GM21360 (cell line): ENCODE measurements around the gene FBXO44.

Experiments
- ATAC-seq: cut with Tn5 transposase; IDR thresholded peaks from one replicate; pipeline ENCODE4 v1.9.1; 2021; ENCODE audit warnings: mild to moderate bottlenecking, moderate library complexity; ENCODE audit not compliant: unreplicated experiment

Gene FBXO44

DNA sequence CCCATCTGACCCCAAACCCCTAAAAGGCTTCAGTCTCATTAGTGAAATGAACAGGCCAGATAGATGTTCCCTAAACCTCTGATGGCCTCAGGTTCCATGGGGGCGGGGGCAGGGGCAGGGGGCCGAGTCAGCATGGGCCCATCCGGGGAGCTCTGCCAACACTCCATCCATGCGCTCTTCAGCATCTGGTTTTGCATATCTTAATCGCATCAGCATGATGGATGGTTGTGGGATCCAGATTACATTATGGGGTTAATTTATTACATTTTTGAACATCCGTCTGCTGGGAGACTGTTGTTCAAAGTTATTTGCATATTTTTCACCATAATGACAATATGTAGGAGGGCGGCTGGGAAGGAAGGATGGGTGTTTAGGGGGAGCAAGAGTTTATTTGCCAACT, 29.4 kb downstream of the FBXO44 start:
- no peak for ATAC-seq

DNA sequence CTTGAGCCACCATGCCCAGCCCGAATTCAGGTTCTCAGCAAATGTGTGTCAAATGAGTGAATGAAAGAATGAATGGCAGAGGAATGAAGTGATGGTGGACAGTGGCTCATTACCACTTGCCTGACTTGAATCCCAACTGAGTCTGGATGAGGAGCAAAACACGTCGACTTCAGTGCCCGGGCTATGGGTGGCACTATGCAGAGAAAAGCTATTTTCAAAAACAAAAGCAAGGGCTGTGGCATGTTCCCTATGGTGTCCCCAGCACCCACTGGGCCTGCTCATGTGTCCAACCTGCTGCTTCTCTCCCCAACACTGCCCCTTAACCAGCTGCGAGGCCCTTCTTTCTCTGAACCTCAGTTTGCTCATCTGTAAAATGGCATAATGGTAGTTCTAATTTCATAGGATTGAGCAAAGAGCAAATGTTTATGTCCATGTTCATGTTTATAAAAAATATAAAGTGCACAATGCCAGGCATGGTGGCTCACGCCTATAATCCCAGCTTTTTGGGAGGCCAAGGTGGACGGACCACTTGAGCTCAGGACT, 30.6 kb downstream of the FBXO44 start:
- ATAC-seq, result no peak

DNA sequence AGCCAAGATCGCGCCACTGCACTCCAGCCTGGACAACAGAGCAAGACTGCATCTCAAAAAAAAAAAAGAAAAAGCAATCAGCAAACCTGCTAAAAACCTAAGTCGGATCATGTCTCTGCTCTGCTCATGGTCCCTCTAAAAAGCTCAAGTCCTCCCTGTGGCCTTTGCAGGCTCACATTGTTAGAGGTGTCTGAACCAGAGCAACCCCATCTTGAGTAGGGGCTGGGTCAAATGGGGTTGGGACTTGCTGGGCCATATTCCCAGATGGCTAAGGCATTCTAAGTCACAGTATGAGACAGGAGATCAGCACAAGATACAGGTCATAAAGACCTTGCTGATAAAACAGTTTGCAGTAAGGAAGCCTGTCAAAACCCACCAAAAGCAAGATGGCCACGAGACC, 33.8 kb downstream of the FBXO44 start:
- ATAC-seq, result no peak

DNA sequence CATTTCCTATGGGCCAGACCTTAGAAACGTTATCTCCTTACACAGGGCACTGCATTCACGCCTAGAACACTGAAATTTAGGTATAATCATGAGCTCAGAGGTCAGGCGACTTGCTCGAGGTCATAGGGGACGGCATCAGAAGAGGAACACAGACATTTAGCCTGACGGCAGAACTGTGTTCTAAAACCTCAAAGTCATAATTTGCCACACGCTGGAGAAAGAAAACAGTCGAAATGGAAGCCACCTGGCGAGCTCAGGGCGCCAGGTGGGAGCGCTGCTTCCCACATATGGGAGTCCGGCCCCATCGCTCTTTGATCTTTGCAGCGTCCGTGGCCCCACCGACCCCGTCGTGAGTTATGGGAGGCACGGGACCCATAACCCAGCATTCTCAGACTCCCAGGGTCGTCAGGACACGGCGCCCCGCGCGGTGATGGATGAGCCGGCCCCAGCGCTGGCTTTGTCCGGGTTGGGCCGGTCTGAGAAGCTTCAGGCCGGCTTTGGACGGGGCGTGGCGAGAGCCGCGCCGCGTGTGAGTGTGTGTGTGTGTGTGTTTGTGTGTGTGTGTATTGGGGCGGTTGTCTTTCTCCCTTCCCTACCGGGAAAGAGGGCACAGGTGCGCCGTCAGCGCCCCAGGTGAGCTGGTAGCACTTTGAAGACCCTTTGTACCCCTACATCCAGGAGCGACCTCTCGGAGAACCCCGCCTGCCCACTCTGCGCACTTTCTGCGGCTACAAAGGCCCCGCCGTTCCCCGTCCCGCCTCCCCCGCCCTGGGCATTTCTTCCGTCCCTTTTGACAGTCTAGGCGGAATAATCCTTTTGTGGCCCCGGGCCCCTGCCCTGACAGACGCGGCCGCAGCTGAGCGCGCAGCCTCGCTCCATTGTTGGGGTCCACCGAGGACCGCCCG, 36.0 kb downstream of the FBXO44 start:
- no peak for ATAC-seq

DNA sequence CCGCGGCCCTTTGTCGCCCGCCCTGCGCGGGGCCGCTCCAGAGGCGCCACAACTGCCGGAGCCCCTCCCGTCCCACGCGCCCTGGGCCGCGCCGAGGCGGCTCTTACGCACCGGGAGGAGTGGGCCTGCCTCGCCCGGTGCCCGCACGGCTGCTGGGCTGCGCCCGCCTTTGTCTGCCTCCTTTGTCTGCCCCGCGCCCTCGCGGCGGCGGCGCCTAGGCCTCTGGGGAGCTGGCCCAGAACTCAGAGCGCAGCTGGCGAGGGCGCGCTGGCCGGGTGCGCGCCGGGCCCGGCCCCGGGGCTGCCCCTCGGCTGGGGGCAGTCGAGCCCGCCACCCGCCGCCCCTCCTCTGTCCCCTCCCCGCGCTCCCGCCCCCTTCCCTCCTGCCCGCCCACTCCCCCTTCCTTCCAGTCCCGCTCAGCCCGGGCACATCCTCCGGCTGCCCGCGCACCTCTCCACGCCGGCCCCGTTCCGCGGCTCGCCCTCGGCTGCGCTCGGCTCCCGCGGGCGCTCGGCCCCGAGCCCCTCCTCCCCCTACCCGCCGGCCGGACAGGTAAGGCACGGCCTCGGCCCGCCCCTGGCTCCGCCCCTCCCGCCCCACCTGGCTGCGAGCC, 36.7 kb downstream of the FBXO44 start, which contains the start of gene DRAXIN:
TSS of gene DRAXIN (plus strand) at position 409 of the 613 bp plus-strand sequence. CDS start 14,549 bp downstream, outside the sequence.
- no peak for ATAC-seq

DNA sequence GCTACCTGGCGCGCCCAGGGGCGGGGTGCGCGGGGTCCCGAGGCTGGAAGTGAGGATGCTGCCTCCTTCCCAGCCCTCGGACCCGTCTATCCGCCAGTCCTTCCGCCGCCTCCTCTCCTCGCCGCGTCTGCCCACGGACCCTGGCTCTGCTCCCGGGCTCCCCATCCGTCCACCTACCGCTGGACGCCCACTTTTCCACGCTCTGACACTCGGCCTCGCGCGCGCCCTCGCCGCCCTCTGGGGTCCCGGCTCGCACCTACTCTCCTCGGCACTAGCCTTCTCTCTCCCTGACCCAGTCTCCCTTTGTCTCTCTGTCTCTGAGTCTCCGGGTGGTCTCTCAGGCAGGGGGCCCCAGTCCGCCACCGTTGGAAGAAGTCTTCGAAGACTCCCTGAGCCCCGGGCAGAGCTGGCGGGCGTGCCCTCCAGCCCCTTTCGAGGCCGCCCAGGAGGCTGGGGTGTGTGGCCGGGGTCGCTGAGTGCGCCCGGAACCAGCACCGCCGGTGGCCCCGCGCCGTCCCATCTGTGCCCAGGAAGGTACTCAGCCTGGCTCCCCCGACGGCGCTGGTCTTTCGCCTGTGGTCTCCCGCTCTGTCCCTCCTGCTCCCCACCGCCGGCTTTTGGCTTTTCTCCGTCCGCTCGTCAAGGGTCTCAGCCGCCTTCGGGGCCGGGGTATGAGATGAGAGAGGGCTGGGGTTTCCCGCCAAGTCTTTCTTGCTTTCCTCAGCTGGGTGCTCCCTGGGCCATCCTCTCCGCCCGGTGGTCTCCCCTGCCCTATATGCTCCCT, 37.4 kb downstream of the FBXO44 start:
- ATAC-seq, result no peak

DNA sequence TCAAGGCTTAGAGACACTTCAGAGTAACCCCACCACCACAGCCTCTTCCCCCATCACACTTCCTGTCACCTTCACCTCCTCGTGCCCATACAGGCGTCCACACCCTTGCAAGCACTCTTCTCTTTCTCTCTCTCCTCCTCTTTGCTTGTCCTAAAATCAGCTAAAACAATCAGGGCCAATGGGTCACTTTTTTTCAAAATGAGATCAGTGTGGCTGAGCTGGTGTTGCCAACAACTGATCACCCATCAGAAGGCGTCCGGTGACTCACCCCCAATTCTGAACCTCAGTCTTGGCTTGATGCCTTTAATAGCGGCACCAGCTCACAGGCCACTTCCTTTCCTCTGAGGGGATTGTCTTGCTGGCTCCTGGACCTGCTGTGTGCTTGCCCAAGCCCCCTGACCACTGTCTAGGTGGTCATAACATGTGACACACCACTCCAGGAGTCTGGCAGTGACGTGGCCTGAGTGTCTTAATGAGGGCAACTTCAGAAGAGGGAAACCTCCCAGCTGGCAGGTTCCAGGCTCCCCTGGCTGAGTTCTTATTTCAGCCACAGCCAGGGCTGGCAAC, 38.4 kb downstream of the FBXO44 start:
- no peak for ATAC-seq

DNA sequence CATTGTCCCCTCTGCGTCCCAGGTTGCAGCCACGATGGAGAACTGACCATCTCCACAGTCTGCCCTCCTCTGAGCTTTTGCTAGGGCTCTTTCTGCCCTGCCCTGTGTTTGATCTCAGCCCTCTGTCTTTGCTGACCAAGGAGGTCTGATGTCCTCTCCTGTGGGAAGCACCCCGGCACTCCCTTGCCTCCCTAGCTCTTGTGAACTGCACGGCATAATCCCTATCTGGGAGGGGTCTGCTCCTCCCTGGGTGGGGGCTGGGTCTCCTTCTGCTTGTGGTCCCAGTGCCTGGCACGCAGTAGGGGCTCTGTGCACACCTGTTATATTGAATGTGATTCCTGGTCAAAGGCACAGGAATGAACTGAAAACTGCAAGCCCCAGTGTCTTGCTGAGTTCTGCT, 39.2 kb downstream of the FBXO44 start:
- no peak for ATAC-seq

DNA sequence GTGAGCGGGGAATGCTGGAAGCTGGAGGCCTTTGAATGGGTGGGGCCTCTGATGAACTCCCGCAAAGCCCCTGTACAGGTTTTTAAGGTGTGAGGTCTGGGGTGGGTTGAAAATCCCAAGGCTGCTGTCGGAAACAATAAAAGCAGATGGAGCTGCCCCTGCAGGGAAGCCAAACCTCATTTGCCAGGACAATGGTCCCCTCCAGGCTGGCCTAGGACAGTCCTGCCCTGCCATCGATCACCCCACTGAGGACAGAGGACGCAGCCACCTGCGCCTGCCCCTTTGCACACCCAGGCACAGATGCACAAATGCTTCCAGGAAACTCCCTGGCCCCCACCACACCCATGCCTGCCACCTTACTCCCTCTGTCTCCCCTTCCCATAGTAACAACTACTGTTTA, 41.2 kb downstream of the FBXO44 start:
- no peak for ATAC-seq

DNA sequence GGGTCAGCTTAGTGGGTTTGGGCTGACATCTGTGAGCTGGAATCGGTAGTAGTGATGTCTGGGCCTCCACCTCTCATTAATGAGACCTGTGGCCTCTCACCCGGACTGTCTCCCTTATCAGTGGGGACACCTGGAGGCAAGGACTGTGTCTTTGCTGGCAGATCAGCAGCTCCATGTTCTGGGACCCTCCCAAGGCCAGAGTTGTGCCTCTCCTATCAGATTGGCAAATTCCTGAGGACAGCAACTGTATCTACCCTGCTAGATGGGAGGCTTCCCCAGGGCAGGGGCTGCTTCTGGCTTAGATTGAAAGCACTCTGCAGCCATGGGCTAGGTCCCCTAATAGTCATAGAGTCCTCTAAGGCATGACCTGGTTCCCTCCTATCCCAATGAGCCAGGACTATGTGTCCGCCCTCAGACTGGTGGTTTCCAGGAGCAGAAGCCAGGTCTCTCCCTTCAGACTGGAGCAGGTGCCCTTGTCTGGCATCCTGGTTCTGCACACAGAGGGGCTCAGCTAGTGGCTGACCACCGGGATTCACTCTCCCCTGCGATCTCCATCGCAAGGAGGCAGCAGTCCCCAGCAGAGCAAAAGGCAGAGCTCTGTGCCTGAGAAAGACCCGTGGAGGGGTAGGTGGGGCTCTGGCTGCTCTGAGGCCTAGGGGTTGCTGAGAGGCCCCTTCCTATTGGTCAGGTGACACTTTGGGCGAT, 42.7 kb downstream of the FBXO44 start:
- no peak for ATAC-seq

DNA sequence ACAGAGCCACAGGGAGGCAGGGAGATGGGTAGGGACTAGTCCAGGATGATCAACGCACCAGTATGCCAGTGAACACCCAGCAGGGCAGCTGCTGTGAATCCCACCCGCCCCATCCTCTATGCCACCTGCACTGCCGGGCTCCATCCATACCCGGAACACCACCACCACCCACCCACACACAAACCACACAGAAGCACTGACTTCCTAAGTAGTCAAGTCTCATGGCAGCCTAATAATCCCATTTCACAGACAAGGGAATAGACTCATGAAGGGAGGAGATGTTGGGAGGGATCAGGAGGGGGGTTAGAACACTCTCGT, 43.2 kb downstream of the FBXO44 start:
- ATAC-seq, result no peak

DNA sequence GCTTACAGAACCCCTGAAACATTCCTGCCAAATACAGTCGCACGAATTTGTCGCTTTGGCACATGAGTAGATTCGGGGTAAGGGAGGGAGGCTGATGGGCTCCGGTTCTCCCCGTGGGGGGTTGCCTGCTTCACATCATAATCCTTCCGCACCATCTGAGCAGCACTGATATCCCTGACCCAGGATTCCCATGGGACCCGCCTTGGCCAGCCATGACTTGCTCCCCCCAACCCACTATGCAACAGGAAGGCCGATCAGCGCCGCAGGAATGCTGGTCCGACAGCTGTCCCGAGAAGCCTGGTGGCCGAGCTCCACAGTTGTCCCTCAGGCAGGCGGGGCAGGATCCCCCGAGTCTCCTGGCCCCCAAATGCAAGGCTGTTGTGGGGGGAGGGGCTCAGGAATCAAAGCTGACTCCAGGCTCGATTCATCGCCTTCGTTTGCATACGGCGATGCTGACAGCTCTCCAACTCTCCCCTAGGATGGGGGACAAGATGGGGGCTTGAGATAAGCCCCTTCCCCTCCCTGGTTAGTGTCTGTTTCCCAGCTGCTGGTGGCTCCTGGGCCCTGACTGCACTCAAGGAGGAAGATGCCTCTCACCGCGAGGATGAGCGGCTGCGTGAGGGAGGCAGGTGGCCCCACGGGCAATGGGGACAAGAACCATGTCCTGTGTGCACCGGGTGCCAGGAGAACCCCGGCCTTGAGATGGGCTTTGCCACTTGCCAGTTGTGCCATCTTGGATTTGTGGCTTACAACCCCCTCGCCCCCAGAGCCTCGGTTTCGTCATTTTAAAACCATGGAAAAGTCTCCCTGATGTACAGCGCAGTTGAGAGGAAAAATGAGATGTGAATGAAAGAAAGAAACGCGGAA, 46.2 kb downstream of the FBXO44 start:
- no peak for ATAC-seq

DNA sequence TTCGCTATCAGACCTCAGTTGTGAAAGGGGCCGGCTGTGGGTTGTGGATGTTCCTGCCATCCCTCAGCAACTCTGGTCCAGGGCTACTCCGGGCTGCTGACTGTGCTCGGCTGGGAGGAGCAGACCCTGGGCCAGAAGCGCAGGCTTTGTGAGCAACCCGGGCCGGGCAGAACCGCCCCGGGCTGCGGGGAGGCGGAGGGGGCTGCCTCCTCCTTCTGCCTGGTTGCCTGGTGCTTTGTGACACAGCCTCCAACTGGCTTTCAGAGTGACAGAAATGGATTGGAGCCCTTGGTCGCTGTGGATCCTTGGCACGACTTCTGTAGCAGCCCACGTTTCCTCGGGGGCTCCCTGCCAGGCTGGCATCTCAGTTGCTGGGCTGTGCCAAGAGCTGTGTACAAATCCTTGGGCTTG, 46.9 kb downstream of the FBXO44 start:
- no peak for ATAC-seq

DNA sequence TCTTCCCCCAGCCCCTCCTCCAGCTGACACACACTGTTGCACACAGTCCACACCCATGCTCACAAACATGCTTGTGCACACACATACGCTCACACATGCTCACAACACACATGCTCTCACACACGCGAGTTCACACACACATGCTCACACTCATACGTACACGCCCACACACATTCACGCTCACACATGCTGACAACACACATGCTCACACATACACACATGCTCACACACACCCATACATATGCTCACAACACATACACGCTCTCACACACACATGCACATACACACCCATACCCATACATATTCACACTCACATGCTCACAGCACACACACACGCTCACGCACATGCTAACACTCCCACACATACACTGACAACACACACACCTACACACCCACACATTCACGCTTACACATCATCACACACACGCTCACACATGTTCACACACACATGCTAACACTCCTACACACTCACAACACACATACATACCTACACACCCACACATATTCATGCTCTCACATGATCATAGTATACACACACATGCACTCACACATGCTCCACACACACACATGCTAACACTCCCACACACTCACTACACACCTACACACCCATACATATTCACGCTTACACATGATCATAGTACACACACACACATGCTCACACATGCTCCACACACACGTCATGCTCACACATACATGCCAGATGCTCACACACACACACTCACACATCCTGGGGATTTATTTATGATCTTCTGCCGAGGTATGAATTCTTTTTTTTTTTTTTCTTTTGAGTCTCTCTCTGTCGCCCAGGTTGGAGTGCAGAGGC, 47.5 kb downstream of the FBXO44 start:
- ATAC-seq, result no peak

DNA sequence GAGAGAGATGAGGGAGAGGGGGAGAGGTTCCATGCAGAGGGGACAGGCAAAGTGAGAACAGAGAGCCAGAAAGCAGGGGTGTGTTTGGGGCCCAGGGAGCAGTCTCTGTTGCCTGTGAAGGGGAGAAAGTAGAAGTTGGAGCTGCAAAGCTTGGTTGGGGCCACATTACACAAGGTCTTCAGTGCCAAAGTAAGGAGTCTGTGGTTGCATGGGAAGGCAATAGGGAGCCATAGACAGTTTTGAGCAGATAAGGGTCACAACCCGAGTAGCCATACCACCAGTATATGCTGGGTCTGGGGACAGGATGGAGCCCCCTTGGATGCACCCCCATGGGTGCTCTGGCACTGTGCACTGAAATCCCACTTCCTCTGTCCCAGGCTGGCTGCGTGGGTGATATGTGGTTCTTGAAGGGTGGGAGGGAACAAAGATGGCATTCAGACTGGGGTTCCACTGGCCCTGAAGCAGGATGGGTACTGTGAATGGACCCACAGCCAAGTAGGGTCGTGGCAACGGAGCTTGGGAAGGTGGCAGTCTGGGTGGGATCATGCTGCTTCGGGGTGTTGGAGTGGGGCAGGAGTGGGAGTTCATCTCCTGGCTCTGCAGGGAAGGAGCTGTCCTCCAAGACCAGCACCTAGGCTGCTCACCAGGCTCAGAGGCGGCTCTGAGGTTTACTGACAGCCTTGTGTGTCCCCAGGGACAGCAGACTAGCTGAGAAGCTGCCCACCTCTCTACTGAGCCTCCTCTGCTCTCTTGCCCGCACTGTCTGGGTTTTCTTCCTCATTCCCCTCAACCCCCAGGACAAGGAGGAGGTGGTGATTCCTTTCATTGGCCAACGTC, 48.9 kb downstream of the FBXO44 start:
- no peak for ATAC-seq

DNA sequence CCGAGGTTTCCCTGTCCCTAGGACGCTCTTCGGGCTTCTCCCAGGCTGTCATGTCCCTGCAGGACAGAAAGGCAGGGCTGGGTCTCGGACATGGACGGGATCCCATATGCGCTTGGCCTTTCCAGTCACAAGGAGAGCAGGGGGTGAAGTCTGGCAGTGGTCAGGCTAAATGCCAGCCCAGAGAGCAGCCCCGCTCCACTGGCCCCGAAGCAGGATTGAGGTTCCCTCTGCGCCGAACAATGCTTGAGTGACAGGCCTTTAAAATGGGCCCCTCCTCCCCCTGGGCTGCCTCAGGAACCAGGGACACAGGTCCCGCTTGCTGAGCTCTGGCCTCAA, 49.5 kb downstream of the FBXO44 start:
- ATAC-seq, result no peak

DNA sequence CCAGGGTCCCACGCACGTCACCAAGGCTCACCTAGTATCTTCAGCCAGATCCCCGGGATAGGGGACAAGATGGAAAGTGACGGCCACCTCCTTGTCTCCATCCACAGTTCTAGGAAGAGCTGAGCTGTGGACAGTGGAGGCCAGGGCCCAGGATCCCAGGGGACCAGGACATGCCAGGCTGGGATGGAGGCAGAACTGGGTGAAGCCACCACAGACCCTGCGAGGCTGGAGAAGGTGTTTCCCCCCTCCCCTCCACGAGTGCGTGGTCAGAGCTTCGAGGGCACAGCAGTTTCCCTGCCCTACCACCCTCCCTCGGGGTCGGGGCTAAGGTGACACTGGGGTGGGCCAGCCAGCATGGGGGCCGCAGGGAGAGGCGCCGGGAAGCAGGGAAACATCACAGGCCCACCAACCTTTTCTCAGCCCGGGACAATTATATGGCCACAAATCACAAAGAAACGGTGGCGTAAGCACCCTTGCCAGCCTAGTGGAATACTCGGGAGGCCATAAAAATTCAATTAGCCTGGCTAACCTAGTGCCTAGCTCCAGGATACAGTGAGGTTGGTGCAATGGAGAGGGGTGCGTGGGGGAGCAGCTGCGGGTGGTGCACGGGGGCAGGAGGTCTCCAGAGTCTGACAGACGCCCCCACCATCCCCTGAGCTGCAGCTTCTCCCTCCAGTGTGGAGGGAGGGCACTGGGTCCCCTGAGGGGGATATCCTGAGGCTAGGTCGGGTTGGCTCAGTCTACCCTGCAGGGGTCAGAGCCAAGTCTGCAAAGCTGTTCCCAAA, 50.2 kb downstream of the FBXO44 start:
- no peak for ATAC-seq
